ENCODE measurements around the gene GIT2. TPM values are rescaled to one million over a fixed set of nuclear protein-coding genes. Genes with fewer than 3 reads are reported as not detected.

The GIT2 gene
- total RNA-seq, 1 experiment from 2014 or later = 21.7 TPM

DNA sequence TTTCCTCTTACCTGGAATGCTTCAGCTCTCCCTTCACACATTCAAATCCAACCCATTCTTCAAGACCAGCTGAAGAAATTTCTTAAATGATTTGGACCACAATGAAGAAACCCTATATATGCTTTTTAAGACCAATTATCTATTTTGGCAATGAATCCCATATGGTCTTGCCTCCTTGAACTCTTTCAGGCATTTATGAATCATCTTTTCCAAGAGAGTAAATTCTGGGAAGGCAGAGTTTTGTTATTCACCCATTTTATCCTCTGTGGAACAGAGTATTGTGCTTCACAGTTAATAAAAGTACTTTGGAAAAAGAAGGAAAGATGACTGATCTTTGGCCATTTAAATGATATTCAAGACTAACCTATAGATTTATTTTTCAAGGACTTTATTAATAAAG, 14.0 kb downstream of the GIT2 start:
- peaks cover 4% of the 10 kb centered on the region; the same call in 1 of the 2 replicates for H3K9me3 Mint-ChIP-seq
- H3K36me3 Mint-ChIP-seq = peaks cover 43% of the 10 kb centered on the region
- DNase-seq (ENCODE audit: low spot score) (no peak), ATAC-seq (no peak)
- H3K27me3 Mint-ChIP-seq (ENCODE audit: low read depth) = no peaks in the 10 kb centered on the region
- TF ChIP-seq, protein P1, sequence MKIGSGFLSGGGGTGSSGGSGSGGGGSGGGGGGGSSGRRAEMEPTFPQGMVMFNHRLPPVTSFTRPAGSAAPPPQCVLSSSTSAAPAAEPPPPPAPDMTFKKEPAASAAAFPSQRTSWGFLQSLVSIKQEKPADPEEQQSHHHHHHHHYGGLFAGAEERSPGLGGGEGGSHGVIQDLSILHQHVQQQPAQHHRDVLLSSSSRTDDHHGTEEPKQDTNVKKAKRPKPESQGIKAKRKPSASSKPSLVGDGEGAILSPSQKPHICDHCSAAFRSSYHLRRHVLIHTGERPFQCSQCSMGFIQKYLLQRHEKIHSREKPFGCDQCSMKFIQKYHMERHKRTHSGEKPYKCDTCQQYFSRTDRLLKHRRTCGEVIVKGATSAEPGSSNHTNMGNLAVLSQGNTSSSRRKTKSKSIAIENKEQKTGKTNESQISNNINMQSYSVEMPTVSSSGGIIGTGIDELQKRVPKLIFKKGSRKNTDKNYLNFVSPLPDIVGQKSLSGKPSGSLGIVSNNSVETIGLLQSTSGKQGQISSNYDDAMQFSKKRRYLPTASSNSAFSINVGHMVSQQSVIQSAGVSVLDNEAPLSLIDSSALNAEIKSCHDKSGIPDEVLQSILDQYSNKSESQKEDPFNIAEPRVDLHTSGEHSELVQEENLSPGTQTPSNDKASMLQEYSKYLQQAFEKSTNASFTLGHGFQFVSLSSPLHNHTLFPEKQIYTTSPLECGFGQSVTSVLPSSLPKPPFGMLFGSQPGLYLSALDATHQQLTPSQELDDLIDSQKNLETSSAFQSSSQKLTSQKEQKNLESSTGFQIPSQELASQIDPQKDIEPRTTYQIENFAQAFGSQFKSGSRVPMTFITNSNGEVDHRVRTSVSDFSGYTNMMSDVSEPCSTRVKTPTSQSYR (CRISPR knock-in tag; IDR thresholded peaks at IDR 0.05) = no peak
- TF ChIP-seq, protein P2, sequence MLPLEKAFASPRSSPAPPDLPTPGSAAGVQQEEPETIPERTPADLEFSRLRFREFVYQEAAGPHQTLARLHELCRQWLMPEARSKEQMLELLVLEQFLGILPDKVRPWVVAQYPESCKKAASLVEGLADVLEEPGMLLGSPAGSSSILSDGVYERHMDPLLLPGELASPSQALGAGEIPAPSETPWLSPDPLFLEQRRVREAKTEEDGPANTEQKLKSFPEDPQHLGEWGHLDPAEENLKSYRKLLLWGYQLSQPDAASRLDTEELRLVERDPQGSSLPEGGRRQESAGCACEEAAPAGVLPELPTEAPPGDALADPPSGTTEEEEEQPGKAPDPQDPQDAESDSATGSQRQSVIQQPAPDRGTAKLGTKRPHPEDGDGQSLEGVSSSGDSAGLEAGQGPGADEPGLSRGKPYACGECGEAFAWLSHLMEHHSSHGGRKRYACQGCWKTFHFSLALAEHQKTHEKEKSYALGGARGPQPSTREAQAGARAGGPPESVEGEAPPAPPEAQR (CRISPR knock-in tag; IDR thresholded peaks at IDR 0.05) = no peak
- no peaks in the 10 kb centered on the region for H3K4me1 Mint-ChIP-seq
- no peak overlapping the region for H3K4me3 Mint-ChIP-seq
- no peak overlapping the region for H3K27ac Mint-ChIP-seq
- POLR2A ChIA-PET = no interaction called here
- CTCF ChIA-PET = no interaction called here

DNA sequence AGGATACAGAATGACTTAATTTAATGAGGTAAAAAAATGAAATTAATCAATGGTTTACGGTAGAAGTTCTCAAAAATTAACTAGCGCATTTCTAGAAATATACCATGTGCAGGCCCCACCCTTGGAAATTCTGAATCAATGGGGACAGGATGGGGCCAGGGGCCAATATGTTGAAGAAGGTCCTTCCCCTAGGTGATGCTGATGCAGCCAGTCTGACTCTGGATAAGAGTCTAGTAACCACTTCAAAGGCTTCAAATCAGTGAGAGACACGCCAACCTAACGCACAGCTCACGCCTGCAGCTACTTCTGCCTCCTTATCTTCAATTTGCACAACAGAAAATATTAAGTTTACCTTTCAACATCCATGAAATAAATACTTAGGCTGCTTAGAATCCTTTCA, 14.9 kb downstream of the GIT2 start:
- Mint-ChIP-seq H3K27ac (no peak overlapping the region), H3K4me1 (no peaks in the 10 kb centered on the region), H3K4me3 (no peak overlapping the region), H3K36me3 (peaks cover 47% of the 10 kb centered on the region), H3K9me3 (peaks cover 4% of the 10 kb centered on the region; the same call in 1 of the 2 replicates), H3K27me3 (ENCODE audit: low read depth) (no peaks in the 10 kb centered on the region)
- DNase-seq (ENCODE audit: low spot score) = no peak
- ChIA-PET POLR2A (interaction anchor here (0.6 kb wide), 1 partner anchor 40 kb away, joined by 3 read pairs; no protein-coding TSS in a partner anchor), CTCF (no interaction called here)
- TF ChIP-seq SP1 (CRISPR knock-in tag; conservative IDR thresholded peaks at IDR 0.05) (no peak), ELF4 (CRISPR knock-in tag; IDR thresholded peaks at IDR 0.05; ENCODE audit: low read depth) (no peak), MYBL2 (CRISPR knock-in tag; IDR thresholded peaks at IDR 0.05) (no peak), SMAD3 (CRISPR knock-in tag; IDR thresholded peaks at IDR 0.05; ENCODE audit: borderline replicate concordance) (no peak)
- TF ChIP-seq, protein P3, sequence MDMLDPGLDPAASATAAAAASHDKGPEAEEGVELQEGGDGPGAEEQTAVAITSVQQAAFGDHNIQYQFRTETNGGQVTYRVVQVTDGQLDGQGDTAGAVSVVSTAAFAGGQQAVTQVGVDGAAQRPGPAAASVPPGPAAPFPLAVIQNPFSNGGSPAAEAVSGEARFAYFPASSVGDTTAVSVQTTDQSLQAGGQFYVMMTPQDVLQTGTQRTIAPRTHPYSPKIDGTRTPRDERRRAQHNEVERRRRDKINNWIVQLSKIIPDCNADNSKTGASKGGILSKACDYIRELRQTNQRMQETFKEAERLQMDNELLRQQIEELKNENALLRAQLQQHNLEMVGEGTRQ (CRISPR knock-in tag; IDR thresholded peaks at IDR 0.05) = no peak
- TF ChIP-seq, protein P4, sequence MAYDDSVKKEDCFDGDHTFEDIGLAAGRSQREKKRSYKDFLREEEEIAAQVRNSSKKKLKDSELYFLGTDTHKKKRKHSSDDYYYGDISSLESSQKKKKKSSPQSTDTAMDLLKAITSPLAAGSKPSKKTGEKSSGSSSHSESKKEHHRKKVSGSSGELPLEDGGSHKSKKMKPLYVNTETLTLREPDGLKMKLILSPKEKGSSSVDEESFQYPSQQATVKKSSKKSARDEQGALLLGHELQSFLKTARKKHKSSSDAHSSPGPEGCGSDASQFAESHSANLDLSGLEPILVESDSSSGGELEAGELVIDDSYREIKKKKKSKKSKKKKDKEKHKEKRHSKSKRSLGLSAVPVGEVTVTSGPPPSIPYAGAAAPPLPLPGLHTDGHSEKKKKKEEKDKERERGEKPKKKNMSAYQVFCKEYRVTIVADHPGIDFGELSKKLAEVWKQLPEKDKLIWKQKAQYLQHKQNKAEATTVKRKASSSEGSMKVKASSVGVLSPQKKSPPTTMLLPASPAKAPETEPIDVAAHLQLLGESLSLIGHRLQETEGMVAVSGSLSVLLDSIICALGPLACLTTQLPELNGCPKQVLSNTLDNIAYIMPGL (CRISPR knock-in tag; IDR thresholded peaks at IDR 0.05) = no peak
- ATAC-seq = no peak

DNA sequence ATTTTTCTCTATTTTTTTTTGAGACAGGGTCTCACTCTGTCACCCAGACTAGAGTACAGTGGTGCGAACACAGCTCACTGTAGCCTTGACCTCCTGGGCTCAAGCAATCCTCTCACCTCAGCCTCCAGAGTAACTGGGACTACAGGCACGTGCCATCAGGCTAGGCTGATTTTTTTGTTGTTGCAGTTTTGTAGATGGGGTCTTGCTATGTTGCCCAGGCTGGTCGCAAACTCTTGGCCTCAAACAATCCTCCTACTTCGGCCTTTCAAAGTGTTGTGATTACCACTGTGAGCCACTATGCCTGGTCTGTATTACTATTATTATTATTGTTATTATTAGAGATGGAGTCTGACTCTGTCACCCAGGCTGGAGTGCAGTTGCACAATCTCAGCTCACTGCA, 23.3 kb downstream of the GIT2 start:
- peaks cover 20% of the 10 kb centered on the region for H3K36me3 Mint-ChIP-seq
- TF ChIP-seq, protein P5, sequence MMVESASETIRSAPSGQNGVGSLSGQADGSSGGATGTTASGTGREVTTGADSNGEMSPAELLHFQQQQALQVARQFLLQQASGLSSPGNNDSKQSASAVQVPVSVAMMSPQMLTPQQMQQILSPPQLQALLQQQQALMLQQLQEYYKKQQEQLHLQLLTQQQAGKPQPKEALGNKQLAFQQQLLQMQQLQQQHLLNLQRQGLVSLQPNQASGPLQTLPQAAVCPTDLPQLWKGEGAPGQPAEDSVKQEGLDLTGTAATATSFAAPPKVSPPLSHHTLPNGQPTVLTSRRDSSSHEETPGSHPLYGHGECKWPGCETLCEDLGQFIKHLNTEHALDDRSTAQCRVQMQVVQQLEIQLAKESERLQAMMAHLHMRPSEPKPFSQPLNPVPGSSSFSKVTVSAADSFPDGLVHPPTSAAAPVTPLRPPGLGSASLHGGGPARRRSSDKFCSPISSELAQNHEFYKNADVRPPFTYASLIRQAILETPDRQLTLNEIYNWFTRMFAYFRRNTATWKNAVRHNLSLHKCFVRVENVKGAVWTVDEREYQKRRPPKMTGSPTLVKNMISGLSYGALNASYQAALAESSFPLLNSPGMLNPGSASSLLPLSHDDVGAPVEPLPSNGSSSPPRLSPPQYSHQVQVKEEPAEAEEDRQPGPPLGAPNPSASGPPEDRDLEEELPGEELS (CRISPR knock-in tag; IDR thresholded peaks at IDR 0.05) = no peak
- peak; percentile 76 for TF ChIP-seq ZNF121 (CRISPR knock-in tag; IDR thresholded peaks at IDR 0.05)
- TF ChIP-seq, protein P6, sequence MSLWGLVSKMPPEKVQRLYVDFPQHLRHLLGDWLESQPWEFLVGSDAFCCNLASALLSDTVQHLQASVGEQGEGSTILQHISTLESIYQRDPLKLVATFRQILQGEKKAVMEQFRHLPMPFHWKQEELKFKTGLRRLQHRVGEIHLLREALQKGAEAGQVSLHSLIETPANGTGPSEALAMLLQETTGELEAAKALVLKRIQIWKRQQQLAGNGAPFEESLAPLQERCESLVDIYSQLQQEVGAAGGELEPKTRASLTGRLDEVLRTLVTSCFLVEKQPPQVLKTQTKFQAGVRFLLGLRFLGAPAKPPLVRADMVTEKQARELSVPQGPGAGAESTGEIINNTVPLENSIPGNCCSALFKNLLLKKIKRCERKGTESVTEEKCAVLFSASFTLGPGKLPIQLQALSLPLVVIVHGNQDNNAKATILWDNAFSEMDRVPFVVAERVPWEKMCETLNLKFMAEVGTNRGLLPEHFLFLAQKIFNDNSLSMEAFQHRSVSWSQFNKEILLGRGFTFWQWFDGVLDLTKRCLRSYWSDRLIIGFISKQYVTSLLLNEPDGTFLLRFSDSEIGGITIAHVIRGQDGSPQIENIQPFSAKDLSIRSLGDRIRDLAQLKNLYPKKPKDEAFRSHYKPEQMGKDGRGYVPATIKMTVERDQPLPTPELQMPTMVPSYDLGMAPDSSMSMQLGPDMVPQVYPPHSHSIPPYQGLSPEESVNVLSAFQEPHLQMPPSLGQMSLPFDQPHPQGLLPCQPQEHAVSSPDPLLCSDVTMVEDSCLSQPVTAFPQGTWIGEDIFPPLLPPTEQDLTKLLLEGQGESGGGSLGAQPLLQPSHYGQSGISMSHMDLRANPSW (CRISPR knock-in tag; conservative IDR thresholded peaks at IDR 0.05; ENCODE audit: low read depth) = no peak
- no peak for TF ChIP-seq NR1H2 (CRISPR knock-in tag; IDR thresholded peaks at IDR 0.05)
- TF ChIP-seq, protein P7, sequence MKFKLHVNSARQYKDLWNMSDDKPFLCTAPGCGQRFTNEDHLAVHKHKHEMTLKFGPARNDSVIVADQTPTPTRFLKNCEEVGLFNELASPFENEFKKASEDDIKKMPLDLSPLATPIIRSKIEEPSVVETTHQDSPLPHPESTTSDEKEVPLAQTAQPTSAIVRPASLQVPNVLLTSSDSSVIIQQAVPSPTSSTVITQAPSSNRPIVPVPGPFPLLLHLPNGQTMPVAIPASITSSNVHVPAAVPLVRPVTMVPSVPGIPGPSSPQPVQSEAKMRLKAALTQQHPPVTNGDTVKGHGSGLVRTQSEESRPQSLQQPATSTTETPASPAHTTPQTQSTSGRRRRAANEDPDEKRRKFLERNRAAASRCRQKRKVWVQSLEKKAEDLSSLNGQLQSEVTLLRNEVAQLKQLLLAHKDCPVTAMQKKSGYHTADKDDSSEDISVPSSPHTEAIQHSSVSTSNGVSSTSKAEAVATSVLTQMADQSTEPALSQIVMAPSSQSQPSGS (CRISPR knock-in tag; IDR thresholded peaks at IDR 0.05; ENCODE audit: borderline replicate concordance, low read depth) = no peak
- H3K4me1 Mint-ChIP-seq = no peaks in the 10 kb centered on the region
- no peak for DNase-seq (ENCODE audit: low spot score)
- no peak overlapping the region for H3K27ac Mint-ChIP-seq
- ChIA-PET CTCF (no interaction called here), POLR2A (no interaction called here)
- ATAC-seq = no peak
- H3K9me3 Mint-ChIP-seq = no peaks in the 10 kb centered on the region
- H3K27me3 Mint-ChIP-seq (ENCODE audit: low read depth) = no peaks in the 10 kb centered on the region
- H3K4me3 Mint-ChIP-seq = no peak overlapping the region

All from WTC11 (cell line).